HG02840 (cell line): ENCODE results near the gene CYP2S1.

ENCODE experiments used
- ATAC-seq: cut with Tn5 transposase; IDR thresholded peaks from one replicate; pipeline ENCODE4 v1.9.1; 2021; ENCODE audit warnings: mild to moderate bottlenecking, moderate library complexity, moderate number of reproducible peaks; ENCODE audit not compliant: unreplicated experiment, low FRiP score

CYP2S1 gene

GRCh38 chr19:41253660-41254059, 60.6 kb downstream of the CYP2S1 start:
- ATAC-seq: no peak

- no peak for ATAC-seq
Observed at GRCh38 chr19:41255171-41255570, 62.2 kb downstream of the CYP2S1 start.
